K562 (cell line): Measurements from ENCODE around the gene RBM34. TPM values are rescaled to one million over a fixed set of nuclear protein-coding genes. Genes with fewer than 3 reads are reported as not detected.

Experiments
- HDGF ChIP-seq: fragments of 450-650 bp; IDR thresholded peaks from 2 replicates; pipeline ENCODE4 v1.6.1; 2016
- HMG20B ChIP-seq: fragments of 250-450 bp; sonication (Bioruptor Pico); IDR thresholded peaks from 2 replicates; pipeline ENCODE4 v1.5.0; 2021; ENCODE audit warnings: mild to moderate bottlenecking
- KDM1A ChIP-seq, 2 experiments: fragments of 450-650 bp; IDR thresholded peaks; 2 replicates each; pipeline ENCODE4 v1.6.1; 2016; ENCODE audit warnings: mild to moderate bottlenecking in 2 of 2
- OTX1 ChIP-seq: fragments of 450-650 bp; formaldehyde crosslinking; IDR thresholded peaks from 2 replicates; pipeline ENCODE4 v1.4.0; 2022; ENCODE audit warnings: mild to moderate bottlenecking
- PHB ChIP-seq: fragments of 250-450 bp; sonication (Bioruptor Pico); IDR thresholded peaks from 2 replicates; pipeline ENCODE4 v1.5.0; 2021
- RAD51 ChIP-seq: fragments of 450-650 bp; IDR thresholded peaks from 2 replicates; pipeline ENCODE4 v1.7.1; 2016; ENCODE audit warnings: low read depth, mild to moderate bottlenecking, borderline replicate concordance
- SLC30A9 ChIP-seq: fragments of 250-450 bp; sonication (Bioruptor Pico); IDR thresholded peaks from 2 replicates; pipeline ENCODE4 v1.8.0; 2022; ENCODE audit warnings: mild to moderate bottlenecking, moderate library complexity
- SNRNP70 ChIP-seq: fragments of 200-400 bp; formaldehyde crosslinking; optimal IDR thresholded peaks from 2 replicates; pipeline ENCODE3; 2017; ENCODE audit warnings: low read depth, low read length
- SRSF9 ChIP-seq: fragments of 200-400 bp; formaldehyde crosslinking; IDR thresholded peaks from 2 replicates; pipeline ENCODE4 v1.6.1; 2017; ENCODE audit warnings: low read depth, low read length, borderline replicate concordance
- TGIF2 ChIP-seq: sonication (generic); formaldehyde crosslinking; IDR thresholded peaks from 2 replicates; pipeline ENCODE4 v1.8.1; 2022; ENCODE audit warnings: mild to moderate bottlenecking, missing genetic modification reagents, moderate library complexity
- ZFP30 ChIP-seq: fragments of 250-450 bp; sonication (Bioruptor Pico); IDR thresholded peaks from 2 replicates; pipeline ENCODE4 v1.8.0; 2022; ENCODE audit warnings: moderate library complexity, mild to moderate bottlenecking, inconsistent platforms, borderline replicate concordance
- ZNF143 ChIP-seq: sonication (generic); formaldehyde crosslinking; IDR thresholded peaks from 2 replicates; pipeline ENCODE4 v1.9.0; 2022; ENCODE audit warnings: mild to moderate bottlenecking, missing genetic modification reagents
- ZNF239 ChIP-seq: fragments of 250-450 bp; sonication (Bioruptor Pico); IDR thresholded peaks from 2 replicates; pipeline ENCODE4 v1.4.0; 2020; ENCODE audit warnings: mild to moderate bottlenecking
- polyA plus RNA-seq, 8 experiments: library from polyadenylated mRNA; depleted of rRNA in 4 of 8; stranded (reverse) in 5 of 8; unstranded in 3 of 8; fragments of >200 nt; fragmentation: Nextera tagmentation in 2 of 8; fragmentation: Illumina TruSeq in 1 of 8; extraction: Ambion mirVana in 2 of 8; extraction: Trizol in 1 of 8; gene quantifications; 2 replicates each; pipeline versions ENCODE4 v1.2.1 to v1.2.3, GENCODE V29; 2011 to 2014; ENCODE audit warnings: inconsistent platforms in 1 of 8, missing spikeins in 1 of 8
- total RNA-seq, 7 experiments: library from RNA; depleted of rRNA in 6 of 7; stranded (reverse); fragments of >200 nt in 6 of 7; fragmentation: Illumina TruSeq in 2 of 7; extraction: Trizol in 2 of 7; gene quantifications; 2 replicates each; pipeline versions ENCODE4 v1.2.1 to v1.2.3, GENCODE V29; 2011 to 2021; ENCODE audit warnings: low replicate concordance in 1 of 7
- TF ChIP-seq, protein P1 (sequence below), 2 experiments: fragments of 450-650 bp; conservative IDR thresholded peaks; 2 replicates each; pipeline ENCODE4 v1.6.1; 2017; ENCODE audit warnings: mild to moderate bottlenecking in 2 of 2, moderate library complexity in 2 of 2
- TF ChIP-seq, protein P2 (sequence below): fragments of 250-450 bp; sonication (Bioruptor Pico); IDR thresholded peaks from 2 replicates; pipeline ENCODE4 v1.8.0; 2022; ENCODE audit warnings: moderate library complexity, mild to moderate bottlenecking, inconsistent platforms
- TF ChIP-seq, protein P3 (sequence below), 3 experiments: IDR thresholded peaks in 2 of 3; conservative IDR thresholded peaks in 1 of 3; 2 replicates each; pipeline ENCODE4 v1.5.1; 2011 to 2012; ENCODE audit warnings: low read length in 3 of 3, mild to moderate bottlenecking in 3 of 3, control low read depth in 2 of 3, improper control_type of control experiment in 1 of 3, inconsistent platforms in 1 of 3, low read depth in 1 of 3, mixed read lengths in 1 of 3, moderate library complexity in 1 of 3; ENCODE audit not compliant: insufficient read depth in 2 of 3
- TF ChIP-seq, protein P4 (sequence below): fragments of 450-650 bp; conservative IDR thresholded peaks from 2 replicates; pipeline ENCODE4 v1.6.1; 2016; ENCODE audit warnings: missing genetic modification characterization, low read depth, mild to moderate bottlenecking, control low read depth, missing compliant biosample characterization
- TF ChIP-seq, protein P5 (sequence below), 2 experiments: IDR thresholded peaks; 2 replicates each; pipeline ENCODE4 v1.6.1; 2011; ENCODE audit warnings: borderline replicate concordance in 1 of 2, control low read depth in 1 of 2, low read depth in 1 of 2, low read length in 1 of 2, mild to moderate bottlenecking in 1 of 2, mixed read lengths in 1 of 2, moderate library complexity in 1 of 2; ENCODE audit not compliant: insufficient read depth in 1 of 2, insufficient read length in 1 of 2, poor library complexity in 1 of 2, severe bottlenecking in 1 of 2; ENCODE audit errors: extremely low read depth in 1 of 2

The RBM34 gene
- total and polyA plus RNA-seq, 9 of the 15 experiments (the other 6 are each of a cell fraction or from before 2014, with no cell fraction given): 64.0 to 178 (median 124) TPM

DNA sequence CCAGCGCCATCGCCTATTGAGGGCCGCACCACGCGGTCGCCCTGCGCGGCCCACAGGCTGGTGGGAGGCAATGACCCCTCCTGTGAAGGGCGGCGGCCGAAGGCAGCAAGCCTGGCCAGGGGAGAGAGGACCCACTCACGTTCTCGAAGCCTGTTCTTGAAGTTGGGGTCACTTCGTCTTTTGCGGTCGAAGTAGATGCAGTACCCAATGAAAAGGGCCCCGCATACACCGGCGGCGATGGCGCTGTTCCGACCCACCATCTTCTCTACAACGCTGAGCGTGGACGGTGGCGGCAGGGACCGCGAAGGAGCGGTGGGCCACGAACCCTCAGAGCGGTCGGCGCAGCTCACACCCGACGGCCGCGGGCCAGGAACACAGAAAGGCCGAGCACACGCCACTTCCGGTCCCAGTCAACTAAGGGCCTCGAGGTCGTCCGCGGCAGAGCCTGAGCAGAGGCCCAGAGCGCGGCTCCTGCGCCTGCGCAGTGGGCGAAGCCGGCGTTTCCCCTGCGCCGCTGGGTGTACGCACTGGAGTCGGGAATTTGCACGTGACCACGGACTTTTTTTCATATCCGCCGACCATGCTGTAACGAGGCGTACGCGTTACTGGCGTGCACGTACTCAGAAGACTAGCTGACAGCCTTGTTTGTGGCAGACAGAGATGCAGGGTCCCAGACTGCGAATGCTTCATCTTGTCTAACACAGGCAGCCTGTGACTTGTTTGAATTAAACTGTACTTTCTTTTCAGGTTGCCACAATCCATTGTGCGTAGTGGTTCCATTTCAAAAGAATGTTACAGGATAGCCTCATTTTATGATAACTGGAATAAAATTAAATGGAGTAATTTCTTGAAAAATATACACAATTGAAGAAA, 32.4 kb downstream of the RBM34 start, which contains the start of gene TOMM20 (continued):
- TF ChIP-seq HMG20B (CRISPR knock-in tag) (no peak), RAD51 (peak; percentile 95), ZFP30 (CRISPR knock-in tag) (no peak), ZNF143 (CRISPR knock-in tag) (no peak), SLC30A9 (CRISPR knock-in tag) (no peak), ZNF239 (CRISPR knock-in tag) (no peak), HDGF (no peak), PHB (CRISPR knock-in tag) (no peak), SNRNP70 (no peak), KDM1A (IDR thresholded peaks at IDR 0.05) (peak in 1 of 2 experiments; percentile 97; a peak in 2 of 4 replicates), TGIF2 (CRISPR knock-in tag) (no peak; the same call in 1 of the 2 replicates), OTX1 (CRISPR knock-in tag) (peak; percentile 19; the same call in 1 of the 2 replicates), SRSF9 (no peak)
- TF ChIP-seq, protein P1, sequence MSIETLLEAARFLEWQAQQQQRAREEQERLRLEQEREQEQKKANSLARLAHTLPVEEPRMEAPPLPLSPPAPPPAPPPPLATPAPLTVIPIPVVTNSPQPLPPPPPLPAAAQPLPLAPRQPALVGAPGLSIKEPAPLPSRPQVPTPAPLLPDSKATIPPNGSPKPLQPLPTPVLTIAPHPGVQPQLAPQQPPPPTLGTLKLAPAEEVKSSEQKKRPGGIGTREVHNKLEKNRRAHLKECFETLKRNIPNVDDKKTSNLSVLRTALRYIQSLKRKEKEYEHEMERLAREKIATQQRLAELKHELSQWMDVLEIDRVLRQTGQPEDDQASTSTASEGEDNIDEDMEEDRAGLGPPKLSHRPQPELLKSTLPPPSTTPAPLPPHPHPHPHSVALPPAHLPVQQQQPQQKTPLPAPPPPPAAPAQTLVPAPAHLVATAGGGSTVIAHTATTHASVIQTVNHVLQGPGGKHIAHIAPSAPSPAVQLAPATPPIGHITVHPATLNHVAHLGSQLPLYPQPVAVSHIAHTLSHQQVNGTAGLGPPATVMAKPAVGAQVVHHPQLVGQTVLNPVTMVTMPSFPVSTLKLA (conservative IDR thresholded peaks at IDR 0.05): peak; percentile 93 to 97
- TF ChIP-seq, protein P2, sequence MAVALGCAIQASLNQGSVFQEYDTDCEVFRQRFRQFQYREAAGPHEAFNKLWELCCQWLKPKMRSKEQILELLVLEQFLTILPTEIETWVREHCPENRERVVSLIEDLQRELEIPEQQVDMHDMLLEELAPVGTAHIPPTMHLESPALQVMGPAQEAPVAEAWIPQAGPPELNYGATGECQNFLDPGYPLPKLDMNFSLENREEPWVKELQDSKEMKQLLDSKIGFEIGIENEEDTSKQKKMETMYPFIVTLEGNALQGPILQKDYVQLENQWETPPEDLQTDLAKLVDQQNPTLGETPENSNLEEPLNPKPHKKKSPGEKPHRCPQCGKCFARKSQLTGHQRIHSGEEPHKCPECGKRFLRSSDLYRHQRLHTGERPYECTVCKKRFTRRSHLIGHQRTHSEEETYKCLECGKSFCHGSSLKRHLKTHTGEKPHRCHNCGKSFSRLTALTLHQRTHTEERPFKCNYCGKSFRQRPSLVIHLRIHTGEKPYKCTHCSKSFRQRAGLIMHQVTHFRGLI (CRISPR knock-in tag): no peak
- TF ChIP-seq, protein P3, sequence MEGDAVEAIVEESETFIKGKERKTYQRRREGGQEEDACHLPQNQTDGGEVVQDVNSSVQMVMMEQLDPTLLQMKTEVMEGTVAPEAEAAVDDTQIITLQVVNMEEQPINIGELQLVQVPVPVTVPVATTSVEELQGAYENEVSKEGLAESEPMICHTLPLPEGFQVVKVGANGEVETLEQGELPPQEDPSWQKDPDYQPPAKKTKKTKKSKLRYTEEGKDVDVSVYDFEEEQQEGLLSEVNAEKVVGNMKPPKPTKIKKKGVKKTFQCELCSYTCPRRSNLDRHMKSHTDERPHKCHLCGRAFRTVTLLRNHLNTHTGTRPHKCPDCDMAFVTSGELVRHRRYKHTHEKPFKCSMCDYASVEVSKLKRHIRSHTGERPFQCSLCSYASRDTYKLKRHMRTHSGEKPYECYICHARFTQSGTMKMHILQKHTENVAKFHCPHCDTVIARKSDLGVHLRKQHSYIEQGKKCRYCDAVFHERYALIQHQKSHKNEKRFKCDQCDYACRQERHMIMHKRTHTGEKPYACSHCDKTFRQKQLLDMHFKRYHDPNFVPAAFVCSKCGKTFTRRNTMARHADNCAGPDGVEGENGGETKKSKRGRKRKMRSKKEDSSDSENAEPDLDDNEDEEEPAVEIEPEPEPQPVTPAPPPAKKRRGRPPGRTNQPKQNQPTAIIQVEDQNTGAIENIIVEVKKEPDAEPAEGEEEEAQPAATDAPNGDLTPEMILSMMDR (IDR thresholded peaks at IDR 0.05 in 2 of 3, conservative IDR thresholded peaks at IDR 0.05 in 1 of 3; ENCODE audit: insufficient read depth in 2 of 3, low read depth in 1 of 3, low read length in 3 of 3): 0 out of 6 replicates have a peak, but pooled peaks of 1 of the 3 experiments have one; percentile 12
- TF ChIP-seq, protein P4, sequence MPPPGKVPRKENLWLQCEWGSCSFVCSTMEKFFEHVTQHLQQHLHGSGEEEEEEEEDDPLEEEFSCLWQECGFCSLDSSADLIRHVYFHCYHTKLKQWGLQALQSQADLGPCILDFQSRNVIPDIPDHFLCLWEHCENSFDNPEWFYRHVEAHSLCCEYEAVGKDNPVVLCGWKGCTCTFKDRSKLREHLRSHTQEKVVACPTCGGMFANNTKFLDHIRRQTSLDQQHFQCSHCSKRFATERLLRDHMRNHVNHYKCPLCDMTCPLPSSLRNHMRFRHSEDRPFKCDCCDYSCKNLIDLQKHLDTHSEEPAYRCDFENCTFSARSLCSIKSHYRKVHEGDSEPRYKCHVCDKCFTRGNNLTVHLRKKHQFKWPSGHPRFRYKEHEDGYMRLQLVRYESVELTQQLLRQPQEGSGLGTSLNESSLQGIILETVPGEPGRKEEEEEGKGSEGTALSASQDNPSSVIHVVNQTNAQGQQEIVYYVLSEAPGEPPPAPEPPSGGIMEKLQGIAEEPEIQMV (tag): 0 out of 2 replicates have a peak, but pooled peaks have one; percentile 64
- TF ChIP-seq, protein P5, sequence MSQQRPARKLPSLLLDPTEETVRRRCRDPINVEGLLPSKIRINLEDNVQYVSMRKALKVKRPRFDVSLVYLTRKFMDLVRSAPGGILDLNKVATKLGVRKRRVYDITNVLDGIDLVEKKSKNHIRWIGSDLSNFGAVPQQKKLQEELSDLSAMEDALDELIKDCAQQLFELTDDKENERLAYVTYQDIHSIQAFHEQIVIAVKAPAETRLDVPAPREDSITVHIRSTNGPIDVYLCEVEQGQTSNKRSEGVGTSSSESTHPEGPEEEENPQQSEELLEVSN (IDR thresholded peaks at IDR 0.05; ENCODE audit: borderline replicate concordance in 1 of 2, extremely low read depth in 1 of 2, insufficient read depth in 1 of 2, insufficient read length in 1 of 2, low read depth in 1 of 2, low read length in 1 of 2, poor library complexity in 1 of 2, severe bottlenecking in 1 of 2): peak; percentile 94 to 95
